GM18909 (cell line): Measurements from ENCODE around the gene ZNF277.
"Not testable (repeated sequence)": the region's sequence is repeated elsewhere in the genome, so short reads cannot be mapped to it uniquely, and the experiment has no call there.

Experiments
- ATAC-seq: cut with Tn5 transposase; IDR thresholded peaks from one replicate; pipeline ENCODE4 v1.9.1; 2021; ENCODE audit warnings: mild to moderate bottlenecking; ENCODE audit not compliant: unreplicated experiment, poor library complexity

The ZNF277 gene

GRCh38 chr7:112381311-112382091, 175.0 kb downstream of the ZNF277 start:
- ATAC-seq, result no peak

- ATAC-seq, result peak; percentile 86
Measured at GRCh38 chr7:112383671-112384417, 177.3 kb downstream of the ZNF277 start.

- ATAC-seq, result no peak
Measured at GRCh38 chr7:112385516-112385915, 179.0 kb downstream of the ZNF277 start.

GRCh38 chr7:112386619-112387018, 180.1 kb downstream of the ZNF277 start:
- no peak for ATAC-seq

GRCh38 chr7:112390167-112390566, 183.7 kb downstream of the ZNF277 start:
- no peak for ATAC-seq

- ATAC-seq, result not testable (repeated sequence)
Measured at GRCh38 chr7:112391079-112391821, 184.8 kb downstream of the ZNF277 start.

- peak; percentile 71 for ATAC-seq
Measured at GRCh38 chr7:112391841-112392286, 185.4 kb downstream of the ZNF277 start.
